SU-DHL-6 (cell line): ENCODE results near the gene NCLN.

Experiments
- H2AFZ ChIP-seq: fragments of 200-600 bp; sonication (generic); 2 replicates; pipeline ENCODE4 v1.6.1; 2014; ENCODE audit warnings: low read depth, mild to moderate bottlenecking, moderate library complexity, mixed read lengths, antibody characterized with exemption, low read length; ENCODE audit not compliant: severe bottlenecking
- H3F3A ChIP-seq: fragments of 200-600 bp; shearing (Covaris generic); 2 replicates; pipeline ENCODE4 v1.6.0; 2016; ENCODE audit warnings: antibody characterized with exemption, mild to moderate bottlenecking; ENCODE audit not compliant: insufficient read depth
- H3K27ac ChIP-seq: fragments of 200-600 bp; sonication (generic); 2 replicates; pipeline ENCODE4 v1.5.1; 2016; ENCODE audit warnings: low read depth, mild to moderate bottlenecking, low read length, moderate library complexity, mixed read lengths
- H3K27me3 ChIP-seq: fragments of 200-600 bp; sonication (generic), shearing (Covaris generic); 2 replicates; pipeline ENCODE4 v1.6.0; 2014; ENCODE audit warnings: mild to moderate bottlenecking, low read length
- H3K36me3 ChIP-seq: fragments of 200-600 bp; sonication (generic); 2 replicates; pipeline ENCODE4 v1.6.1; 2014; ENCODE audit warnings: mild to moderate bottlenecking, low read length, mixed read lengths
- H3K4me2 ChIP-seq: fragments of 300-600, 200-600 bp; shearing (Covaris generic), sonication (generic); 2 replicates; pipeline ENCODE4 v1.6.0; 2014; ENCODE audit warnings: low read length, low read depth, mild to moderate bottlenecking; ENCODE audit not compliant: poor library complexity, severe bottlenecking
- H3K4me3 ChIP-seq: fragments of 200-600 bp; sonication (generic); 2 replicates; pipeline ENCODE4 v1.5.1; 2014; ENCODE audit warnings: antibody characterized with exemption, low read length, mild to moderate bottlenecking, mixed read lengths; ENCODE audit not compliant: insufficient read depth, poor library complexity, severe bottlenecking
- H3K79me2 ChIP-seq: fragments of 200-600 bp; sonication (generic); 2 replicates; pipeline ENCODE4 v1.6.1; 2014; ENCODE audit warnings: mild to moderate bottlenecking, low read length, moderate library complexity; ENCODE audit not compliant: insufficient read depth
- H3K9ac ChIP-seq: fragments of 200-600 bp; sonication (generic); 2 replicates; pipeline ENCODE4 v1.7.0; 2014; ENCODE audit warnings: mild to moderate bottlenecking, low read length
- H3K9me2 ChIP-seq: fragments of 200-600 bp; sonication (generic); replicated peaks from 2 replicates; pipeline ENCODE4 v1.6.1; 2014; ENCODE audit warnings: low read length; ENCODE audit not compliant: insufficient read depth
- H3K9me3 ChIP-seq: fragments of 200-600 bp; sonication (generic); 2 replicates; pipeline ENCODE4 v1.6.1; 2014; ENCODE audit warnings: low read length, mixed read lengths; ENCODE audit not compliant: insufficient read depth
- H4K20me1 ChIP-seq: fragments of 200-600 bp; sonication (generic); 2 replicates; pipeline ENCODE4 v1.6.1; 2014; ENCODE audit warnings: low read depth, mild to moderate bottlenecking, antibody characterized with exemption, low read length, moderate library complexity, mixed read lengths
- CTCF ChIP-seq: fragments of 200-600 bp; sonication (generic); IDR thresholded peaks from one replicate; pipeline ENCODE4 v1.5.1; 2017; ENCODE audit warnings: antibody characterized with exemption, mild to moderate bottlenecking, low read length, moderate library complexity; ENCODE audit not compliant: insufficient read depth, poor library complexity, severe bottlenecking
- EZH2phosphoT487 ChIP-seq: fragments of 200-600 bp; sonication (generic), shearing (Covaris generic); conservative IDR thresholded peaks from 2 replicates; pipeline ENCODE4 v1.6.1; 2018; ENCODE audit warnings: mild to moderate bottlenecking, antibody characterized with exemption, low read length, moderate library complexity, mixed read lengths

NCLN gene

GRCh38 chr19:3184847-3185460, 776 bp upstream of the NCLN start:
- Histone ChIP-seq H3K4me2 (peak overlapping the region; percentile 82), H3K27me3 (no peaks in the 10 kb centered on the region), H3K27ac (peak overlapping the region; percentile 81), H3K9ac (peak overlapping the region; percentile 95), H3K9me3 (no peaks in the 10 kb centered on the region), H3K4me3 (peak overlapping the region; percentile 75), H4K20me1 (no peaks in the 10 kb centered on the region), H2AFZ (peak overlapping the region; percentile 83), H3K36me3 (no peaks in the 10 kb centered on the region), H3K9me2 (no peaks in the 10 kb centered on the region), H3F3A (no peaks in the 10 kb centered on the region), H3K79me2 (peaks cover 42% of the 10 kb centered on the region)
- TF ChIP-seq CTCF = no peak
- no peak for TF ChIP-seq EZH2phosphoT487

- H3K9me3 ChIP-seq = no peaks in the 10 kb centered on the region
- no peaks in the 10 kb centered on the region for H3K27me3 ChIP-seq
- peaks cover 54% of the 10 kb centered on the region for H3K79me2 ChIP-seq
- no peaks in the 10 kb centered on the region for H3K9me2 ChIP-seq
- peak overlapping the region; percentile 87 for H3K4me2 ChIP-seq
- no peaks in the 10 kb centered on the region for H4K20me1 ChIP-seq
- no peak for TF ChIP-seq EZH2phosphoT487
- no peak for TF ChIP-seq CTCF
- H3K9ac ChIP-seq = peak overlapping the region; percentile 95
- no peaks in the 10 kb centered on the region for H3F3A ChIP-seq
- H3K27ac ChIP-seq = peak overlapping the region; percentile 31; the same call in 1 of the 2 replicates
- H2AFZ ChIP-seq = no peak overlapping the region
- no peaks in the 10 kb centered on the region for H3K36me3 ChIP-seq
- peak overlapping the region; percentile 75 for H3K4me3 ChIP-seq
Measured at GRCh38 chr19:3186160-3186688, 494 bp downstream of the NCLN start.

- no peak overlapping the region for H3K27ac ChIP-seq
- H3K79me2 ChIP-seq = peaks cover 59% of the 10 kb centered on the region
- TF ChIP-seq EZH2phosphoT487 = no peak
- no peak for TF ChIP-seq CTCF
- H2AFZ ChIP-seq = no peak overlapping the region
- H3K36me3 ChIP-seq = no peaks in the 10 kb centered on the region
- H3K9me2 ChIP-seq = no peaks in the 10 kb centered on the region
- H4K20me1 ChIP-seq = no peaks in the 10 kb centered on the region
- no peaks in the 10 kb centered on the region for H3F3A ChIP-seq
- peak overlapping the region; percentile 95 for H3K9ac ChIP-seq
- peak overlapping the region; percentile 87 for H3K4me2 ChIP-seq
- peak overlapping the region; percentile 75 for H3K4me3 ChIP-seq
- H3K27me3 ChIP-seq = no peaks in the 10 kb centered on the region
- H3K9me3 ChIP-seq = no peaks in the 10 kb centered on the region
Measured at GRCh38 chr19:3186891-3187661, 1.3 kb downstream of the NCLN start.
